Panc1 (cell line): Measurements from ENCODE around the gene QPCT. TPM values are rescaled to one million over a fixed set of nuclear protein-coding genes. Genes with fewer than 3 reads are reported as not detected.
A peak's percentile ranks its signal among the peaks of the same experiment; 100 is the strongest.
"Not testable (repeated sequence)": the region's sequence is repeated elsewhere in the genome, so short reads cannot be mapped to it uniquely, and the experiment has no call there.

Experiments
- ATAC-seq: fragments of 200-7000 bp; cut with Tn5 transposase; 2 replicates; pipeline ENCODE4 v1.9.1; 2020; ENCODE audit warnings: mild to moderate bottlenecking, moderate library complexity
- Bru-seq: library from RNA; stranded (reverse); fragments of 400-500 nt; gene quantifications from one replicate; lab custom pipeline; 2021; lab: Mats Ljungman, UMichigan
- BruChase-seq, 2 experiments: library from RNA; stranded (reverse); fragments of 400-500 nt; gene quantifications; one replicate each; lab custom pipeline; 2021; lab: Mats Ljungman, UMichigan
- BruUV-seq: library from RNA; stranded (reverse); fragments of 400-500 nt; replicated peaks from 2 replicates; lab custom pipeline; 2021; lab: Mats Ljungman, UMichigan
- CTCF ChIA-PET: fragments of 300-600 bp; sonication (Branson Sonifier 250); formaldehyde crosslinking; loops from one replicate; lab custom pipeline; 2022; ENCODE audit warnings: antibody characterized with exemption; lab: Charles Lee
- POLR2A ChIA-PET: fragments of 300-600 bp; sonication (Branson Sonifier 250); formaldehyde crosslinking; loops from one replicate; lab custom pipeline; 2022; ENCODE audit warnings: antibody characterized with exemption; lab: Charles Lee
- DNase-seq: peaks from one replicate; pipeline ENCODE4 v3.0.0-alpha.2; 2010; ENCODE audit warnings: low read depth, low spot score
- H3K27ac ChIP-seq: 2 replicates; pipeline ENCODE4 v1.5.1; 2011; ENCODE audit warnings: mild to moderate bottlenecking, low read length, inconsistent platforms
- H3K27me3 ChIP-seq: fragments of 200-500 bp; sonication (Bioruptor generic); 2 replicates; pipeline ENCODE4 v1.6.0; 2014; ENCODE audit warnings: low read length, inconsistent platforms; ENCODE audit not compliant: control insufficient read depth, insufficient read depth
- H3K36me3 ChIP-seq: fragments of 200-500 bp; sonication (Bioruptor generic); 2 replicates; pipeline ENCODE4 v1.5.1; 2014; ENCODE audit warnings: inconsistent platforms, mild to moderate bottlenecking, low read length, moderate library complexity; ENCODE audit not compliant: control insufficient read depth, insufficient read depth
- H3K4me1 ChIP-seq: 2 replicates; pipeline ENCODE4 v1.5.1; 2011; ENCODE audit warnings: inconsistent platforms, mild to moderate bottlenecking, low read length, moderate library complexity; ENCODE audit not compliant: control insufficient read depth, insufficient read depth
- H3K4me3 ChIP-seq, 2 experiments: 2 replicates each; pipeline ENCODE4 v1.5.1; 2011 to 2012; ENCODE audit warnings: low read depth in 2 of 2, low read length in 2 of 2, mild to moderate bottlenecking in 2 of 2, inconsistent platforms in 1 of 2, moderate library complexity in 1 of 2
- H3K9me3 ChIP-seq: fragments of 200-500 bp; sonication (Bioruptor generic); 2 replicates; pipeline ENCODE4 v1.5.1; 2014; ENCODE audit warnings: low read depth, mild to moderate bottlenecking, inconsistent platforms, low read length, moderate library complexity; ENCODE audit not compliant: control insufficient read depth, insufficient read depth
- CTCF ChIP-seq: fragments of 450-650 bp; IDR thresholded peaks from 2 replicates; pipeline ENCODE4 v1.5.1; 2017; ENCODE audit warnings: mild to moderate bottlenecking
- POLR2AphosphoS5 ChIP-seq: IDR thresholded peaks from 2 replicates; pipeline ENCODE4 v1.6.1; 2012; ENCODE audit warnings: mild to moderate bottlenecking, low read depth, low read length, moderate library complexity
- REST ChIP-seq, 2 experiments: IDR thresholded peaks; 2 replicates each; pipeline ENCODE4 v1.6.1; 2011 to 2012; ENCODE audit warnings: low read depth in 2 of 2, control low read depth in 1 of 2, low read length in 1 of 2, mild to moderate bottlenecking in 1 of 2, moderate library complexity in 1 of 2; ENCODE audit not compliant: insufficient read depth in 1 of 2
- SIN3A ChIP-seq: IDR thresholded peaks from 2 replicates; pipeline ENCODE4 v1.6.1; 2012; ENCODE audit warnings: low read depth, mild to moderate bottlenecking, low read length, moderate library complexity, borderline replicate concordance; ENCODE audit not compliant: insufficient read depth
- TCF7L2 ChIP-seq: IDR thresholded peaks from 2 replicates; pipeline ENCODE4 v1.6.1; 2011; ENCODE audit warnings: mild to moderate bottlenecking, low read depth, low read length, inconsistent platforms
- in situ Hi-C: cut with HindIII; loops from 2 replicates; pipeline ENCODE4 v1.10.0; 2016; ENCODE audit warnings: low sequenced_read_pairs, low pct_unique_long_range_greater_than_20kb
- intact Hi-C: fragments of 100-400 bp; cut with micrococcal nuclease; formaldehyde crosslinking; loops from one replicate; pipeline ENCODE4 v1.10.0; 2022; ENCODE audit not compliant: unreplicated experiment
- long read RNA-seq: library from polyadenylated mRNA; unstranded; transcript quantifications from one replicate; pipeline ENCODE4 v2.0.0, GENCODE V29; 2021; ENCODE audit not compliant: unreplicated experiment
- polyA plus RNA-seq: library from polyadenylated mRNA; unstranded; fragments of >200 nt; gene quantifications from one replicate; pipeline ENCODE4 v1.2.1, GENCODE V29; 2012; ENCODE audit warnings: missing spikeins; ENCODE audit not compliant: insufficient read length
- total RNA-seq: library from RNA; stranded (reverse); gene quantifications from one replicate; pipeline ENCODE4 v1.2.1, GENCODE V29; 2021; ENCODE audit not compliant: unreplicated experiment

QPCT gene
- 2.3 TPM for total RNA-seq
- polyA plus RNA-seq, result 2.2 TPM
- Bru-seq, nascent RNA, result percentile 26 among the genes with signal in this experiment
- percentile 13 among the genes with signal in this experiment for BruChase-seq, experiment 1, labeled RNA remaining after a 2-hour chase
- BruChase-seq, experiment 2, labeled RNA remaining after a 6-hour chase, result percentile 25 among the genes with signal in this experiment
- long read RNA-seq, transcript QPCT-201 (7 exons, 1,739 nt), result major isoform, 5 of 5 reads
- long read RNA-seq, partial matches to known transcripts, result 0 of 5 reads
- long read RNA-seq, other reads (novel, unspliced or antisense), result 0 of 5 reads

- intact Hi-C loops (no loop called here), in situ Hi-C loops (no loop called here)
These were observed at the start of gene QPCT for GRCh38 chr2:37344453-37345361. Gene QPCT, plus strand, starts transcription at chr2:37344630. Its CDS starts 102 bp downstream, at chr2:37344732.

GRCh38 chr2:37294858-37295257 is 49.6 kb upstream of the QPCT start:
- POLR2A ChIA-PET, BruUV-seq: not testable (repeated sequence)

More at GRCh38 chr2:37344453-37345361, at the start of gene QPCT:
- no peak for TF ChIP-seq TCF7L2
- no peak for TF ChIP-seq POLR2AphosphoS5
- TF ChIP-seq REST (IDR thresholded peaks at IDR 0.05; ENCODE audit: insufficient read depth in 1 of 2, low read depth in 2 of 2, low read length in 1 of 2), result no peak
- TF ChIP-seq CTCF, result no peak
- TF ChIP-seq SIN3A, result no peak
- ChIA-PET POLR2A (no interaction called here), CTCF (no interaction called here)
- ATAC-seq, result peak; percentile 84
- Histone ChIP-seq H3K36me3 (no peaks in the 10 kb centered on the region), H3K27ac (no peak within 1 kb of the TSS), H3K4me1 (0 out of 2 replicates have a peak, but pooled peaks cover 2% of the 10 kb centered on the region), H3K9me3 (no peaks in the 10 kb centered on the region), H3K27me3 (no peaks in the 10 kb centered on the region; the same call in none of the 2 replicates), H3K4me3 (peak within 1 kb of the TSS; percentile 42 to 63)
- BruUV-seq, result no TSS peak
- no peak for DNase-seq

More at GRCh38 chr2:37294858-37295257, 49.6 kb upstream of the QPCT start:
- CTCF ChIA-PET, intact Hi-C loops, H3K9me3 ChIP-seq, H3K27me3 ChIP-seq, H3K4me1 ChIP-seq, H3K4me3 ChIP-seq, DNase-seq, in situ Hi-C loops, H3K36me3 ChIP-seq, H3K27ac ChIP-seq, ATAC-seq: not testable (repeated sequence)
